ENCODE data around the gene IL36RN.

- TF ChIP-seq, protein P1, sequence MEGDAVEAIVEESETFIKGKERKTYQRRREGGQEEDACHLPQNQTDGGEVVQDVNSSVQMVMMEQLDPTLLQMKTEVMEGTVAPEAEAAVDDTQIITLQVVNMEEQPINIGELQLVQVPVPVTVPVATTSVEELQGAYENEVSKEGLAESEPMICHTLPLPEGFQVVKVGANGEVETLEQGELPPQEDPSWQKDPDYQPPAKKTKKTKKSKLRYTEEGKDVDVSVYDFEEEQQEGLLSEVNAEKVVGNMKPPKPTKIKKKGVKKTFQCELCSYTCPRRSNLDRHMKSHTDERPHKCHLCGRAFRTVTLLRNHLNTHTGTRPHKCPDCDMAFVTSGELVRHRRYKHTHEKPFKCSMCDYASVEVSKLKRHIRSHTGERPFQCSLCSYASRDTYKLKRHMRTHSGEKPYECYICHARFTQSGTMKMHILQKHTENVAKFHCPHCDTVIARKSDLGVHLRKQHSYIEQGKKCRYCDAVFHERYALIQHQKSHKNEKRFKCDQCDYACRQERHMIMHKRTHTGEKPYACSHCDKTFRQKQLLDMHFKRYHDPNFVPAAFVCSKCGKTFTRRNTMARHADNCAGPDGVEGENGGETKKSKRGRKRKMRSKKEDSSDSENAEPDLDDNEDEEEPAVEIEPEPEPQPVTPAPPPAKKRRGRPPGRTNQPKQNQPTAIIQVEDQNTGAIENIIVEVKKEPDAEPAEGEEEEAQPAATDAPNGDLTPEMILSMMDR (IDR thresholded peaks at IDR 0.05 in 4 of 5, conservative IDR thresholded peaks at IDR 0.05 in 1 of 5): no peak
- no peak for TF ChIP-seq POLR2A (IDR thresholded peaks at IDR 0.05)
Observed at GRCh38 chr2:113112441-113112840, 53.4 kb downstream of the IL36RN start.

Measured in gastrocnemius medialis (tissue), 4 donors.